Right lobe of liver (tissue), 6 donors: ENCODE data around the gene RAB10. TPM values are rescaled to one million over a fixed set of nuclear protein-coding genes. Genes with fewer than 3 reads are reported as not detected.
A peak's percentile ranks its signal among the peaks of the same experiment; 100 is the strongest.

ENCODE experiments used
- ATAC-seq, 4 donors: fragments of 200-7000 bp; cut with Tn5 transposase; one replicate each; pipeline ENCODE4 v1.9.1; 2020; ENCODE audit warnings: mild to moderate bottlenecking in 4 of 4, moderate library complexity in 4 of 4
- DNase-seq, 3 donors: peaks; one replicate each; pipeline ENCODE4 v3.0.0-alpha.2; 2020
- H3K27ac ChIP-seq, 3 donors: fragments of 200-600 bp; one replicate each; pipeline ENCODE4 v1.8.0; 2022
- H3K27me3 ChIP-seq, 2 donors: fragments of 200-600 bp; one replicate each; pipeline ENCODE4 v1.8.0; 2022
- H3K36me3 ChIP-seq, 4 donors: fragments of 200-600 bp; sonication (generic) in 1 of 4; one replicate each; pipeline versions ENCODE4 v1.5.1 to v1.8.0; 2017 to 2022; ENCODE audit warnings: control low read depth in 1 of 4
- H3K4me1 ChIP-seq, 4 donors: fragments of 200-600 bp; sonication (generic) in 1 of 4; one replicate each; pipeline versions ENCODE4 v1.5.1 to v1.8.0; 2017 to 2022; ENCODE audit warnings: control low read depth in 1 of 4
- H3K4me3 ChIP-seq, 3 donors: fragments of 200-600 bp; one replicate each; pipeline ENCODE4 v1.8.0; 2022
- H3K9me3 ChIP-seq, 4 donors: fragments of 200-600 bp; sonication (generic) in 1 of 4; one replicate each; pipeline versions ENCODE4 v1.5.1 to v1.8.0; 2017 to 2022; ENCODE audit warnings: control low read depth in 1 of 4
- POLR2A ChIP-seq: fragments of 450-650 bp; IDR thresholded peaks from one replicate; pipeline ENCODE4 v1.6.1; 2017; ENCODE audit warnings: antibody characterized with exemption, mild to moderate bottlenecking
- WGBS: methylation state at CpG from one replicate; pipeline ENCODE4 v1.1.6; 2018; ENCODE audit warnings: low coverage, low lambda C conversion rate; ENCODE audit not compliant: insufficient coverage; ENCODE audit errors: missing lambda C conversion rate; 5-methylcytosine and 5-hydroxymethylcytosine counted together
- intact Hi-C, 2 donors: fragments of 100-400 bp; cut with DNase I; formaldehyde crosslinking; loops; one replicate each; pipeline versions ENCODE4 v1.11.2 to v1.14.1; 2022
- long read RNA-seq: library from polyadenylated mRNA; unstranded; transcript quantifications from one replicate; pipeline ENCODE4 v2.0.0, GENCODE V29; 2019
- total RNA-seq, 6 experiments: library from RNA; depleted of rRNA in 2 of 6; stranded (reverse); fragments of >200 nt in 2 of 6; fragmentation: NEBNext Ultra II Directional in 3 of 6; extraction: Animal tissue kit (Norgen Biotek cat#: 25700) in 3 of 6; gene quantifications; one replicate each; pipeline versions ENCODE4 v1.1.0 to v1.2.4, GENCODE V29; 2016 to 2023
- TF ChIP-seq, protein P1 (sequence below), 4 donors: fragments of 200-600 bp in 3 of 4; fragments of 450-650 bp in 1 of 4; IDR thresholded peaks; one replicate each; pipeline versions ENCODE4 v1.5.1 to v1.8.0; 2016 to 2022; ENCODE audit warnings: antibody characterized with exemption in 4 of 4, mild to moderate bottlenecking in 2 of 4
- donor health status: DM: no; HTN: yes; CAD: no.
- donor health status: DM: no; HTN: no; CAD: no.
- donor health status: DM: no; HTN: no; CAD: no.
- donor health status: DM: no; HTN: yes; CAD: no.
- donor health status: DM: no; HTN: yes; CAD: no.

RAB10 gene
- total RNA-seq = 10 to 100 TPM; 41.6 to 95.1 (median 70.6) TPM
- long read RNA-seq, transcript RAB10-201 (6 exons, 3,535 nt) = major isoform, 12 of 15 reads
- long read RNA-seq, partial matches to known transcripts = 0 of 15 reads
- long read RNA-seq, other reads (novel, unspliced or antisense) = 3 of 15 reads

DNA sequence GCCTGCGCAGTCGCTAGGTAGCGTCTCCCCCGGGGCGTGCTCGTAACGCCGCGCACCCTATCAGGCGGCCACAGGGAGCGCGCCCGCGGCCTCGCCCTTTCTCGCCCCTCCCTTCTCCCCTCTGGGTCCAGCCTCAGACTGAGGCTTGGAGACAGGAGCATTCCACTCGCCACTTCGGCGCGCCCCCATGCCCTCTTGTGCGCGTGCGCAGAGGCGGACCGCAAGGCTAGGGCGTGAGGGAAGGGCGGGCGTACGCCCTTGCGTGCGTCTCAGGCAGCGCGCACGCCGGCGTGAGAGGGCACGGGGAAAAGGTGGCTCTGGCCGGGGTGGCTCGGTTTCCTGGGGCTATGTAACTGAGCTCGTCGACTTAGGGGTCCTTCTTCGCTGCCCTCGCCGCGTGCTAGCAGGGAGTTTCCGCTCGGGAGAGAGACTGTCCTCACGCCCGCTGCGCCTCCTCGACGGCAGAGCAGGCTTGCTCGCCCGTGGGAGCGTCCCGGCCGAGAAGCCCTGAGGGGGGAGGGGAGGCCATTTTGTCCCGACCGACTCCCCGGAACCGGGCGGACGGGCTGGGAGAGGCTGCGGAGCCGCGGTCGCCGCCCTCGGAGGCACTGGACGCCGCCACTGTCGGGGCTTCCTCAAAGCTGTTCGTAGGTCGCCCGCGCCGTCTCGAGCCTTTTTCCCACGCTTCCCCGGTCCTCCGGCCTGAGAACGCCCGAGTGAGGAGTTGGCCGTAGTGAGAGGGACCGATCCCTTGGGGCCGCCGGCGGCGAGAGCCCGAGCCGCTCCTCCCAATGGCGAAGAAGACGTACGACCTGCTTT, at the start of gene RAB10:
RAB10 (plus strand) TSS at position 267 of the 819 bp plus-strand sequence; CDS start at position 792, 525 bp downstream.
- peak within 1 kb of the TSS; percentile 80 to 94 (median 84) for H3K4me3 ChIP-seq
- H3K4me1 ChIP-seq = peaks cover 0 to 18% (median 6%) of the 10 kb centered on the region in 4 donors
- H3K9me3 ChIP-seq = no peaks in the 10 kb centered on the region
- peak within 1 kb of the TSS; percentile 85 to 92 (median 92) for H3K27ac ChIP-seq
- no peaks in the 10 kb centered on the region for H3K36me3 ChIP-seq
- ATAC-seq = peak; percentile 93 to 99 (median 96)
- under 1% methylated on average over 19 of the region's 94 CpGs for WGBS
- intact Hi-C loops = no loop called here
- no peaks in the 10 kb centered on the region for H3K27me3 ChIP-seq
- peak; percentile 99 to 100 (median 99) for DNase-seq
- TF ChIP-seq POLR2A = peak; percentile 98
- TF ChIP-seq, protein P1, sequence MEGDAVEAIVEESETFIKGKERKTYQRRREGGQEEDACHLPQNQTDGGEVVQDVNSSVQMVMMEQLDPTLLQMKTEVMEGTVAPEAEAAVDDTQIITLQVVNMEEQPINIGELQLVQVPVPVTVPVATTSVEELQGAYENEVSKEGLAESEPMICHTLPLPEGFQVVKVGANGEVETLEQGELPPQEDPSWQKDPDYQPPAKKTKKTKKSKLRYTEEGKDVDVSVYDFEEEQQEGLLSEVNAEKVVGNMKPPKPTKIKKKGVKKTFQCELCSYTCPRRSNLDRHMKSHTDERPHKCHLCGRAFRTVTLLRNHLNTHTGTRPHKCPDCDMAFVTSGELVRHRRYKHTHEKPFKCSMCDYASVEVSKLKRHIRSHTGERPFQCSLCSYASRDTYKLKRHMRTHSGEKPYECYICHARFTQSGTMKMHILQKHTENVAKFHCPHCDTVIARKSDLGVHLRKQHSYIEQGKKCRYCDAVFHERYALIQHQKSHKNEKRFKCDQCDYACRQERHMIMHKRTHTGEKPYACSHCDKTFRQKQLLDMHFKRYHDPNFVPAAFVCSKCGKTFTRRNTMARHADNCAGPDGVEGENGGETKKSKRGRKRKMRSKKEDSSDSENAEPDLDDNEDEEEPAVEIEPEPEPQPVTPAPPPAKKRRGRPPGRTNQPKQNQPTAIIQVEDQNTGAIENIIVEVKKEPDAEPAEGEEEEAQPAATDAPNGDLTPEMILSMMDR (IDR thresholded peaks at IDR 0.05) = no peak

DNA sequence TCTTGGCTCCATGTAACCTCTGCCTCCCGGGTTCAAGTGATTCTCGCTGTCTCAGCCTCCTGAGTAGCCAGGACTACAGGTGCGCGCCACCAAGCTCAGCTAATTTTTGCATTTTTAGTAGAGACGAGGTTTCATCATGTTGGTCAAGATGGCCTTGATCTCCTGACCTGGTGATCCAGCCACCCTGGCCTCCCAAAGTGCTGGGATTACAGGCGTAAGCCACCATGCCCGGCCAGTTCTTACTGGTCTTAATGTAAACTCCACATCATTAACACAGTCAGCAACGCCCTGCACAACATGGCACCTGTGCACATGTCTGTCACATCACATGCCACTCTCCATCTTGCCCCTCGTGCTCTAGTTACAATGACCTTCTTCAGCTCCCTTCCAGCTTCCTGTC, 45.8 kb upstream of the RAB10 start:
- Histone ChIP-seq H3K9me3 (no peaks in the 10 kb centered on the region), H3K4me3 (no peak overlapping the region), H3K27ac (no peak overlapping the region), H3K27me3 (no peaks in the 10 kb centered on the region), H3K4me1 (peaks cover 0 to 3% (median 0%) of the 10 kb centered on the region in 4 donors), H3K36me3 (no peaks in the 10 kb centered on the region)
- WGBS = 93% methylated on average over 6 of the region's 9 CpGs
- intact Hi-C loops = no loop called here
- no peak for ATAC-seq
- TF ChIP-seq, protein P1 (IDR thresholded peaks at IDR 0.05) = no peak
- TF ChIP-seq POLR2A = no peak
- peak in 1 of 3 donors; percentile 19 for DNase-seq

DNA sequence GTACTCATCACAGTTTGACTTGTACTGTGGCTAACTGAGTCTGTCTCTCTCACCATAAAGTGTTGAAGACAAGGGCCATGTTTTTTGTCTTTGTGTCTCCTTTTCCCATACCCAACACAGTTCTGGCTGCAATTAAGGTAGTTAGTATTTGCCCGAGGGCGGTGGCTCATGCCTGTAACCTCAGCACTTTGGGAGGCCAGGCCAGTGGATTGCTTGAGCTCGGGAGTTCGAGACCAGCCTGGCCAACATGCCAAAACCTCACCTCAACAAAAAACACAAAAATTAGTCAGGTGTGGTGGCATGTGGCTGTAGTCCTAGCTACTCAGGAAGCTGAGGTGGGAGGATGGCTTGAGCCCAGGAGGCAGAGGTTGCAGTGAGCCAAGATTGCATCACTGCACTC, 44.7 kb upstream of the RAB10 start:
- DNase-seq = peak in 1 of 3 donors; percentile 11
- intact Hi-C loops = no loop called here
- H3K9me3 ChIP-seq = no peaks in the 10 kb centered on the region
- no peak for TF ChIP-seq POLR2A
- TF ChIP-seq, protein P1 (IDR thresholded peaks at IDR 0.05) = no peak
- H3K27me3 ChIP-seq = no peaks in the 10 kb centered on the region
- H3K4me3 ChIP-seq = no peak overlapping the region
- peaks cover 0 to 3% (median 0%) of the 10 kb centered on the region in 4 donors for H3K4me1 ChIP-seq
- ATAC-seq = no peak
- H3K36me3 ChIP-seq = no peaks in the 10 kb centered on the region
- no peak overlapping the region for H3K27ac ChIP-seq
- 77% methylated on average over 4 of the region's 4 CpGs for WGBS

DNA sequence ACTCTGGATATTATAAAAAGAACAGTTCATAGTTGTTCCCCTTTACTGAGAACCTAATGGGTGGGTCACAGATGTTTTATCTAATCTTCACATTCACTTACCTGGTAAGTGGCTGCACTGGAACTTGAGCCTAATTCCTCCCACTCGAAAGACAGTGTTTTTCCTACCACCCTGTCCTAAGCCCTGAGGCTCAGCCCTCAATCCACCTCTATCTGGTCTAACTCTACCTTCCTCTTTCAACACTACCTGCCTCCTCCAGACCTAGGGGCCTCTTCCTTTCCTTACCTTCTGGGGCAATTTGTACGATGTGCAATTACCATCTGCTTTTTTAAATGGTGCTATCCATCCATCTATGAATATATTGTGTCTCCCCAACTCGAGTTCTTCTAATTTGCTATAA, 41.9 kb upstream of the RAB10 start:
- TF ChIP-seq, protein P1 (IDR thresholded peaks at IDR 0.05) = no peak
- no peak for TF ChIP-seq POLR2A
- peaks cover 0 to 3% (median 0%) of the 10 kb centered on the region in 4 donors for H3K4me1 ChIP-seq
- no peak overlapping the region for H3K27ac ChIP-seq
- ATAC-seq (peak; percentile 20 to 49 (median 42)), DNase-seq (no peak)
- H3K9me3 ChIP-seq = no peaks in the 10 kb centered on the region
- intact Hi-C loops = loop anchor here in 1 of 2 donors (10.0 kb wide), 1 partner anchor 153 kb away; no protein-coding TSS in a partner anchor
- no peaks in the 10 kb centered on the region for H3K36me3 ChIP-seq
- H3K27me3 ChIP-seq = no peaks in the 10 kb centered on the region
- 67% methylated on average over 3 of the region's 3 CpGs for WGBS
- H3K4me3 ChIP-seq = no peak overlapping the region
